ENCODE data around the gene SPIC. TPM values are rescaled to one million over a fixed set of nuclear protein-coding genes. Genes with fewer than 3 reads are reported as not detected.

SPIC gene
- total RNA-seq, 1 experiment from 2014 or later = not detected

- Mint-ChIP-seq H3K4me1 (no peaks in the 10 kb centered on the region), H3K27ac (no peak overlapping the region), H3K4me3 (no peak overlapping the region), H3K27me3 (ENCODE audit: low read depth) (no peaks in the 10 kb centered on the region; the same call in 1 of the 2 replicates), H3K36me3 (ENCODE audit: insufficient read depth in 1 of 3, low read depth in 3 of 3) (no peaks in the 10 kb centered on the region), H3K9me3 (no peaks in the 10 kb centered on the region)
- H2AK5ac ChIP-seq (ENCODE audit: insufficient read length, low read length) = no peak overlapping the region
- H3K79me2 ChIP-seq (ENCODE audit: insufficient read depth, low read length) = no peaks in the 10 kb centered on the region
- no peak overlapping the region for H3K56ac ChIP-seq (ENCODE audit: insufficient read length, low read depth, low read length)
- H3K9ac ChIP-seq (ENCODE audit: extremely low read depth, insufficient read length, low read length) = no peak overlapping the region
- no peak overlapping the region for H2BK20ac ChIP-seq (ENCODE audit: low read depth, low read length, poor library complexity, severe bottlenecking)
- no peak overlapping the region for H2BK120ac ChIP-seq (ENCODE audit: low read depth, low read length, poor library complexity, severe bottlenecking)
- H3K4me2 ChIP-seq (ENCODE audit: insufficient read depth, insufficient read length, low read length) = no peak overlapping the region
- no peak overlapping the region for H4K8ac ChIP-seq (replicated peaks; ENCODE audit: insufficient read length, low read depth, low read length)
- no peak overlapping the region for H3K27ac ChIP-seq (ENCODE audit: insufficient read length, low read depth, low read length)
- no peaks in the 10 kb centered on the region for H3K23me2 ChIP-seq (ENCODE audit: insufficient read length, low read depth, low read length, poor library complexity, severe bottlenecking)
- no peak overlapping the region for H3T11ph ChIP-seq (ENCODE audit: low read length)
- no peaks in the 10 kb centered on the region for H3K27me3 ChIP-seq (ENCODE audit: insufficient read depth, low read length)
- H2AFZ ChIP-seq (ENCODE audit: low read length) = no peak overlapping the region
- H2BK12ac ChIP-seq (ENCODE audit: insufficient read length, low read depth, low read length) = no peak overlapping the region
- no peaks in the 10 kb centered on the region for H3K79me1 ChIP-seq (ENCODE audit: insufficient read depth, low read depth, low read length, poor library complexity, severe bottlenecking)
- no CpG with 5 or more reads among the region's 2 CpGs for WGBS (ENCODE audit: extremely low coverage, insufficient read length, low lambda C conversion rate)
- H3K14ac ChIP-seq (ENCODE audit: insufficient read depth, low read length) = no peak overlapping the region
- no peaks in the 10 kb centered on the region for H3K4me1 ChIP-seq (ENCODE audit: insufficient read depth, low read length)
- H4K91ac ChIP-seq (ENCODE audit: insufficient read length, low read depth, low read length) = no peak overlapping the region
- DNase-seq = no peak
- no peak overlapping the region for H3K23ac ChIP-seq (ENCODE audit: insufficient read length, low read depth, low read length)
- no peak for TF ChIP-seq CTCF (conservative IDR thresholded peaks at IDR 0.05)
- no peak overlapping the region for H2BK15ac ChIP-seq (ENCODE audit: low read depth, low read length)
- no peaks in the 10 kb centered on the region for H4K20me1 ChIP-seq (ENCODE audit: control insufficient read depth, insufficient read depth, insufficient read length)
- H3K9me3 ChIP-seq (ENCODE audit: control insufficient read depth, low read depth, low read length) = no peaks in the 10 kb centered on the region
- H4K5ac ChIP-seq (ENCODE audit: insufficient read length, low read depth, low read length) = no peak overlapping the region
- no peak overlapping the region for H2BK5ac ChIP-seq (ENCODE audit: insufficient read length, low read length)
- no peak overlapping the region for H3K18ac ChIP-seq (ENCODE audit: insufficient read length, low read depth, low read length)
- H3K4ac ChIP-seq (ENCODE audit: low read depth, low read length) = no peak overlapping the region
Observed at GRCh38 chr12:101430456-101430855, 44.7 kb upstream of the SPIC start.
